Colon (tissue), 2 donors: ENCODE measurements around the gene ARHGEF28.
A peak's percentile ranks its signal among the peaks of the same experiment; 100 is the strongest.

Experiments
- FAIRE-seq: peaks from 2 replicates; lab custom pipeline; 2012; peaks lifted over from hg19 to GRCh38; lab: Jason Lieb, UNC
- donor health status: control.
- donor health status: control.

ARHGEF28 gene, protein sequence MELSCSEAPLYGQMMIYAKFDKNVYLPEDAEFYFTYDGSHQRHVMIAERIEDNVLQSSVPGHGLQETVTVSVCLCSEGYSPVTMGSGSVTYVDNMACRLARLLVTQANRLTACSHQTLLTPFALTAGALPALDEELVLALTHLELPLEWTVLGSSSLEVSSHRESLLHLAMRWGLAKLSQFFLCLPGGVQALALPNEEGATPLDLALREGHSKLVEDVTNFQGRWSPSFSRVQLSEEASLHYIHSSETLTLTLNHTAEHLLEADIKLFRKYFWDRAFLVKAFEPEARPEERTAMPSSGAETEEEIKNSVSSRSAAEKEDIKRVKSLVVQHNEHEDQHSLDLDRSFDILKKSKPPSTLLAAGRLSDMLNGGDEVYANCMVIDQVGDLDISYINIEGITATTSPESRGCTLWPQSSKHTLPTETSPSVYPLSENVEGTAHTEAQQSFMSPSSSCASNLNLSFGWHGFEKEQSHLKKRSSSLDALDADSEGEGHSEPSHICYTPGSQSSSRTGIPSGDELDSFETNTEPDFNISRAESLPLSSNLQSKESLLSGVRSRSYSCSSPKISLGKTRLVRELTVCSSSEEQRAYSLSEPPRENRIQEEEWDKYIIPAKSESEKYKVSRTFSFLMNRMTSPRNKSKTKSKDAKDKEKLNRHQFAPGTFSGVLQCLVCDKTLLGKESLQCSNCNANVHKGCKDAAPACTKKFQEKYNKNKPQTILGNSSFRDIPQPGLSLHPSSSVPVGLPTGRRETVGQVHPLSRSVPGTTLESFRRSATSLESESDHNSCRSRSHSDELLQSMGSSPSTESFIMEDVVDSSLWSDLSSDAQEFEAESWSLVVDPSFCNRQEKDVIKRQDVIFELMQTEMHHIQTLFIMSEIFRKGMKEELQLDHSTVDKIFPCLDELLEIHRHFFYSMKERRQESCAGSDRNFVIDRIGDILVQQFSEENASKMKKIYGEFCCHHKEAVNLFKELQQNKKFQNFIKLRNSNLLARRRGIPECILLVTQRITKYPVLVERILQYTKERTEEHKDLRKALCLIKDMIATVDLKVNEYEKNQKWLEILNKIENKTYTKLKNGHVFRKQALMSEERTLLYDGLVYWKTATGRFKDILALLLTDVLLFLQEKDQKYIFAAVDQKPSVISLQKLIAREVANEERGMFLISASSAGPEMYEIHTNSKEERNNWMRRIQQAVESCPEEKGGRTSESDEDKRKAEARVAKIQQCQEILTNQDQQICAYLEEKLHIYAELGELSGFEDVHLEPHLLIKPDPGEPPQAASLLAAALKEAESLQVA (N-terminal part only)

DNA sequence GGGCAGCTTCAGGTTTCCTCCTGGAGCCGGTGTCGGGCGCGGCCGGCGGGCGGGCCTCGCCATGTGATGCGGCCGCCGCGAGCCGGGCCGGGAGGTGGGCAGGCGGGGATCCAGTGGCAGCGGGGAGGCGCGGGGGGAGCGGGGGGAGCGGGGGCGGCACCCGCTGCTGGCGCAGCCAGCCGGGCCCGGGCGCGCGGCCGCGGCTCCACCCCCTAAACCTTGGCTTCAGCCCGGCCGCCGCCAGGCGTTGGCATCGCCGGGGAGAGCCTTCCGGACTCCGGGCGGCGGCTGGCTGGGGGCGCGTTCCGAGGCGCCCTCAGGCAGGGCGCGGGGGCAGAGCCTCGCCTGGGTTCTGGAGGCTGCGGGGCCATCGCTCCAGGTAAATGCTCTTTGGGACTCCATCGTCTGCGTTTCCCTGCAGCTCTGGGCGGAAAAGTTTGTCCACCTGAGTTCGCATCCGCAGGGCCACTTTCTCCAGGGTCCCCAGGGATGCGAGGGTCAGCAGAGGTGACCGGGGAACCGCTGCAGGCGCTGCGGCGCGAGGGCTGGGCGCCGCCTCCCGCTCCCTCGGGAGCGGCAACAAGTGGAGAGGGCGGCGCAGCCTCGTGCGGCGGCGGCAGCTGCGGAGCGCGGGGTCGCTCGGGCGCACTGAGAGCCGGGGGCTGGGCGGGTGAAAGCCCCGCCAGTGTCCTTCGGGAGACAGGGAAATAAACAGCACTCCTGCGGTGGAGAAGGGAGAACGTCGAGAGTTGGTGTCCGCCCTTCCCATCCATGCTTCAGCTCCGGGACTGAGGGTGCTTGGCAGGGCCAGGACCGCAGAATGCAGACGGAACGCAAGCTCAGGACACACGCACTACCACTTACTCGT lies at the start of gene ARHGEF28:
Gene ARHGEF28 (plus strand): TSS at position 253 of the 868 bp plus-strand sequence. CDS start 58,656 bp downstream, outside the sequence.
- no peak for FAIRE-seq

DNA sequence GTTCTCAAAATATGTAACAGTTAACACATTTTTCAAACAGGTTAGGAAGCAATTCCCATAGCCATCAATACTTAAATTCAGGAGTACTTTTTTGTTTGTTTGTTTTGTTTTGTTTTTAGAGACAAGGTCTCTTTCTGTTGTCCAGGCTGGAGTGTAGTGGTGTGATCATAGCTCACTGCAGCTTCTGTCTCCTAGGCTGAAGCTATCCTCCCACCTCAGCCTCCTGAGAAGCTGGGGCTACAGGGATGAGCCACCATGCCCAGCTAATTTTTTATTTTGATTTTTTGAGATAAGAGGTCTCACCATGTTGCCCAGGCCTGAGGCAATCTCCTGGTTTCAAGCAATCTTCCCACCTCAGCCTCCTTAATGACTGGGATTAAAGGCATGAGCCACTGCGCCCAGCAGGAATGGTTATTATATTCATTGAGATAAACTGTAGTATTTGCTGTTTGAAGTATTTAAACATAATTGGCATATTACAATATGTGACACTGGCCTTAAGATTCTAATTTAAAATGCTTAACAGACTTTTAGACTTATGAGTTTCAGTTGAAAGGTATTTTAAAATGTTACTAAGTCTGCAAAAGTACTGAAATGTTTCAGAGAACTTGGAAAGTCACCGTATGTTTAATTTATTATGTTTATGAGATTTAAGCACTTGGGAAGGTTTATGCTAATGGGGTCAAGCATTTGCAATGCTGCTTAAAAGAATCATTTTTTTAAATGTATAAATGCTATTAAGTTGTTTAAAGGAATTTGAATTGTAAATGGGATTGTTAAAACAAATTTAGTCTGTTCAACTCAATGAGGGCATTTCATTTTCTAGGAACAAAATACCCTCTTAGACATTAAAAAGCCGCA lies 43.5 kb upstream of the ARHGEF28 start:
- no peak for FAIRE-seq

DNA sequence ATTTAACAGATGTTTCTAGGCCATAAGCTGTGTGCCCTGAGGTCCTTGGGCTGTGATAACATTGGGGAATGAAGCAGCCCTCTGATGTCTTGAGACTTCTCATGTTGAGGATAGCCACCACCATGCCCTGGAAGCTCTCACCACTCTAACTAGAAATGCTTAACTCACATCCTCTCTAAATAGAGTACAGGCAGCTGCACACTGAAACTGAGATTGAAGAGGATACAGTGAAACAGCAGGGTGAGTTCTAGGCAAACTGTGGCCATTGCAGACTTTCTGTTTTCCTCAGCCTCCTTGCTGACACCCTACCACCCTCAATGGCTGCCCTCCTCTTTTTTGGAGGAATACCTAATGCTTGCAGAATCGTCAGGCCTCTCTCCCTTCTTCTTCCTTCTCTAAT lies 38.1 kb upstream of the ARHGEF28 start:
- no peak for FAIRE-seq

DNA sequence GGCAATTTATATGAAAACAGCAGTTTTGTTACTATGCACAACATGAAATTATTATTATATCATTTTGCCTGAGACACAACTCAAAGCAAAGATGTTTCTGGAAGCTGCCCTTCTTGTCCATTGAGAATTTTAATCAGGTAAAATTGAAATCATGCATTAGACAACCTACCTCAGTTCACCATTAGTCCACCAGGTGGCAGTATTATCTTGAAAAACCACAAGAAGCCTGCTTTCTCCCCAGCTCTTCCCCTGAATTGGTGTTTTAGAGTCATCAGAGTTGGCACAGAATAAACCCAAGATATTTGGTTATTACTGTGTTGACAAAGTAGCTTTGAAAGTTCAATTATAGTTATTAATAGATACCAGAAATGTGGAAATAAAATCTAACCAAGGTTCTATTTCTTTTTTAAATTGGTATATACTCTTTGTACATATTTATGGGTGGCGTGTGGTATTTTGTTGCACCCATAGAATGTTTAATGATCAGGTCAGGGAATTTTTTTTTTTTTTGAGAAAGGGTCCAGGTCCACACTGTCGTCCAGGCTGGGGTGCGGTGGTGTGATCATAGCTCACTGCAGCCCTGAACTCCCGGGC lies 34.8 kb upstream of the ARHGEF28 start:
- peak; percentile 89 for FAIRE-seq

DNA sequence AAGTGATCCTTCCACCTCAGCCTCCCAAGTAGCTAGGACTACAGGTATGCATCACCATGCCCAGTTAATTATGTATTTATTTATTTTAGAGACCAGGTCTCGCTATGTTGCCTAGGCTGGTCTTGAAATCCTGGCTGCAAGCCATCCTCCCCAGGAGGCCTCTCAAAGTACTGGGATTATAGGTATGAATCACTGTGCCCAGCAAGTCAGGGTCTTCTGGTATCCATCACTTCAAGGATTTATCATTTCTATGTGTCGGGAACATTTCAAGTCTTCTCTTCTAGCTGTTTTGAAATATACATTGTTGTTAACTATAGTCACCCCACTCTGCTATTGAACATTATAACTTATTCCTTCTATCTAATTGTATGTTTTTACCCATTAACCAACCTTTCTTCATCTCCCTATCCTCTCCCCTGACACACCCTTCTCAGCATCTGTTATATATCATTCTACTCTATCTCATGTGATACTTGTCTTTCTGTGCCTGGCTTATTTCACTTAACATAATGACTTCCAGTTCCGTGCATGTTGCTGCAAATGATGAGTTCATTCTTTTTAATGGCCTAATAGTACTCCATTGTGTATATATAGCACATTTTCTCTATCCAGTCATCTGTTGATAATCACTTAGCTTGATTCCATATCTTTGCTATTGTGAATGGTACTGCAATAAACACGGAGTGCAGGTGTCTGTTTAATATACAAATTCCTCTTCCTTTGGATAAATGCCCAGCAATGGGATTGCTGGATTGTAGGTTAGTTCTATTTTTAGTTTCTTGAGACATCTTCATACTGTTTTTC lies 34.1 kb upstream of the ARHGEF28 start:
- FAIRE-seq: no peak

DNA sequence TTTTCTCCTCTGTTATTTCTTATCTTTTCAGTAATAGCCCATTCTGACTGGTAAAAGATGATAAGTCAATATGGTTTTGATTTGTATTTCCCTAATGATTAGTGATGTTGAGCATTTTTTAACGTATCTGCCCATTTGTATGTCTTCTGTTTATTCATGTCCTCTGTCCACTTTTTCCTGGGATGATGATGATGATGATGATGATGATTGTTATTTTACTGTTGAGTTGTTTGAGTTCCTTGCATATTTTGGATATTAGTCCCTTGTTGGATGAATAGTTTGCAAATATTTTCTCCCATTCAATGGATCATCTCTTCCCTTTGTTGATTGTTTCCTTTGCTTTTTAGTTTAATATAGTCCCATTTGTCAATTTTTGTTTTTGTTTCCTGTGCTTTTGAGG lies 33.4 kb upstream of the ARHGEF28 start:
- no peak for FAIRE-seq

DNA sequence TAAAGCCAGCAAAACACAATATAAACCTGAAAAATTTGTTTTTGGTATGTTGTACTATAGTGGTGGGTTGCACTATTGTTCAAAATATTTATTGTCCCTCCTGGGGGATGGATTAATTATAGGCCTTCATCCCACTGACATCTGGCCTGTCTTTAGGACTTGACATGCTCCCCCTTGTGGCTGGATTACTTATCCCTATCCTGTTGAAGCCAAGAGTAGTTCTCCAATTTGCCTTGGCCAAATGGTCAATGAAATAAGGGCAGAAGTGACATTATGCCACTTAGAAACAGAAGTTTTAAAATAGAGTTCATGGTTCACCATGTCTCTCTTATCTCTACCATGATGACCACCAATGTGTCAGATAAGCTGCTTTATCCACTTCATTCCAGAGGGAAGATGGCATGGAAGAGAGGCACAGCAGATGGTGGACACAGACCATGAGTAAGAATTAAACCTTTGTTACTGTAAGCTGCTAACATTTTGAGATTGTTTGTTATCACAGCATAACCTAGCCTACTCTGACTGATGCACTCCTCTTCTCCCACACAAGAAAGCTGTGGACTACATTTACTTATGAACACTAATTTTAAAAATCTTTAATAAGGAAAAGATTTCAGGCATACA lies 29.2 kb upstream of the ARHGEF28 start:
- FAIRE-seq: no peak

DNA sequence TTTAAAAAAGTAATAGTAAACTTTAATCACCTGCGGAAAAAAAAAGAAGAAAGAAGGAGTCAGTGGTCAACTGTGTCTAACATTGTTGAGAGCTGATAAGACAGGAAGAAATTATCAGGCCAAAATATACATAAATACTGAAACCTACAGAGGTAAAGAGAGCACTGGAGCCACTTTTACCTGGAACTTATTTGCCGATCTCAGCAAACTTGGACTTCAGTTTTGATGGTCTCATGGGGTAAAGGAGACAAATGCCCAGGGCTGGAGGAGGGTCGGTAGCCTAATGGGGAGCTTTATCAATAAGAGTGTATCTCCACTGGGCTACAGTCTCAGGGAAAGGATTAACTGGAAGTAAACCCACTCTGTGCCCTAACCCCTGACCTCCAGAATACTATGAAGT lies 26.6 kb upstream of the ARHGEF28 start:
- no peak for FAIRE-seq

DNA sequence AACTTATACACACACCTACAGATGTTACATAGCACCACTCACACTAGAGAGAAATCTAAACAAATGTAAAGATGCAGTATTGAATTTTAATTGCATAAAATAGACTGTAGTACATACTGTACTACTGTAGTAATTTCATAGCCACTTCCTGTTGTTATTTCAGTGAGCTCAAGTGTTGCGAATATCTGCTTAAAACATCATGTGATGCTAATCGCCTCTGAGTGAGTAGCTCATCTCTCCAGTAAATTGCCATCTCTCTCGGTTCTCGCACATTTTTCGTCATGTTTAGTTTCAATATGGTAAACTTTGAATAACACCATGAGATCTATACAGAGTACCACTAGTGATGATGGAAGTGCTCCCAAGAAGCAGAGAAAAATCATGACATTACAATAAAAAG lies 22.0 kb upstream of the ARHGEF28 start:
- no peak for FAIRE-seq

DNA sequence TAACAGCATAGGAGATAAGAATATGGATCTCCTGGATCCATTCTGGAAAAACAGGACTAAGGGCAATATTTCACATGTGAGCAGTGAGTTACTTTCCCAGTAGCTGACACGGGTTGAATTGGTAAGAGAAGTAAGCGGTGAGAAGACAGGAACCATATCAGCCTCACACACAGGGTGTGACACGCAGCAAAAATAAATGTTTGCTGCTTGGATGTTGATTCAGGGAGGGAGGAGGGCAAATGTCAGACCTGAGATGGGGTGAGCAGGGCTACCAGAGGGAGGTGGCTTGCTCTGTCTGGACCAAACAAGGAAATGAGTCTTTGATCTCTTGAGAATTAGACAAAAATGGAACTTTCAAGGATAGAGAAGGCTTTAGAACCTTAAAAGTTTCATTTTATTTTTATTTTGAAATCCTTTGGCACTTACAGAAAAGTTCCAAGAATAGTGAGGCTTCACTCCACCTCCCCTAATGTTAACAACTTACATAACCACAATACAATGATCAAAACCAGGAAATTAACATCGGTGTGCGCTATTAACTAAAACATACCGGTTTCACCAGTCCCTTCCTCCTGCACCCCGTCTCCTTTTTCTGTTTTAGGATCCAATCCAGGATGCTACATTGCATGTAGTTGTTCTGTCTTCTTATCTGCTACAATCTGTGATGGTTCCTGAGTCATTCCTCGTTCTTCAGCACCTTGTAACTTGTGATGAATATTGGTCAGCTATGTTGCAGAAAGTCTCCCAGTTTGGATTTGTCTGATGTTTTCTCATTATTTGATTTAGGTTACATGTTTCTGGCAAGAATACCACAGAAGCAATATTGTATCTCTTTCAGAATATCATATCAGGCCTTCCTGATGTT lies 20.5 kb upstream of the ARHGEF28 start:
- no peak for FAIRE-seq

DNA sequence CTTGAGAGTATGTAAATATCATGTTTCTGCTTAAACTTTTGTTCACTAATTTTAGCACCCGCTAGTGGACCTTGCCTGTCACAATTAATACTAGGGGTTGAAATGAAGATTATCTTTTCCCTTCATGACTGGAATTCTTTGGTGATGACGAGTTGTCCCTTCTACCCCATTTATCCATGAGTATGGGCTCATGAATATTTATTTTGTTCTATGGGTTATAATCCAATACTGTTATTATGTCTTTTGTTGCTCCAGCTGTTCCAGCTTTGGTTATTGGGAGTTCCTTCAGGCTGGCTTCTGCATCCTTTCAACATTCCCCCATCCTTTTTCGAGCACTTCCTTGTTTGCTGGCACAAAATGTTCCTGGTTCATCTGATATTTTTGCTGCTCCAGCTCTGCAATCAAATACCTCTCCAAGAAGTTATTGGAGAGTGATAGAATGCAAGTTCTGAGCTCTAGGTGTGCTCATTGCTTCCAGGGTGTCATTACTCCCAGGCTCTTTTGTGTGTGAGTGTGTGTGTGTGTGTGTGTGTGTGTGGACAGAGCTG lies 19.7 kb upstream of the ARHGEF28 start:
- no peak for FAIRE-seq

DNA sequence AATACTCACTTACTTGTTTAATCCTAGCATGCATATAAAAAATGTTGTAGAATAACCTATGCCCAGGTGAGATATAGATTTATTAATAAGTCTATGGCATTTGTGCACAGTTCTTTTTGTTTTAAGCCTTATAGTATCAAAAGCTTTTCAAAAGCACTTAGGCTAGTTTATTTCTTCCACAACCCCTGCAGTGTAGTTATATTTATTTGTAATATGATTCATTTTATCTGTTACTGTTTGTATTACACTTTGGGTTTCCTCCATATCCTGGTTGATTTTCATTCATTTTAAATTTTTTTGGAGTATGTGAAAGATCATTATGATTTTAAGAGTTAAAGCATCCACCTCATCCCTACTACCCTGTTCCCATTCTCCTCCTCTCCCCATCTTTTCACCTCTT lies 18.8 kb upstream of the ARHGEF28 start:
- FAIRE-seq: no peak

DNA sequence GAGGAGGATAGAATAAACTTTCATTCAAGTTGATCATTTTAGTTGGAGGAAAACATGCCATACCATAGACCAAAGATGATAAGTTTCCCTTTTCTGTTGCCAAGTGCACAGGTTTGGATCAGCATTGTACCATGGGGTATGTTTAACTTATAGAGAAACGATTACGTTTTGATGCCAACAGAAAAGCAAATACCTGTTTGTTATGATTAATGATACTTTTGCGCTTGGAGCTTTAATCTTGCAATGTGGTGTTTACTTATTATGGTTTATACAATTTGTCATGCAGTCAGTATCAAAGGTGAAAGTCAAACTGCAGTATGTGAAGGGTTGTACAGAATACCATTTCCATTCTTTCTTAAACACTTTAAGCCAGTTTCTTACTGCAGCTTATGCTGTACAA lies 13.2 kb upstream of the ARHGEF28 start:
- FAIRE-seq: no peak

DNA sequence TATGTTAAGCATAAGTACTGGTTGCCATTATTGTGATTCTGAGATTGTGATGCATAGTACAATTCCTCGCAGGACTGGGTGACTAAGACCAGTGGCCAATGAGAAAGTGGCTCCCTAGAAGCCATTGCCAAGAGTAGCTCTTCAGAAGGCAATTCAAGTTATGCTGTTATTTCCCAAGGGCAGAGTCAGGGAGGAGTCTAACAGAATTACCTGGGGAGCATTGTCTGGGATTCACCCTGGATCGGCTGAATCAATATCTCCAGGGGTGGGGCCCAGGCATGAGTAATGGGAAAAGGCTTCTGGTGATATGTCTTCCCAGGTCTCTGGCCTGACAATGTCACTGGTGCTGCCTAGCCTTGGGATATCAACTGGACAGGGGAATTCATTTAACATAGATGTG lies 10.9 kb upstream of the ARHGEF28 start:
- no peak for FAIRE-seq

DNA sequence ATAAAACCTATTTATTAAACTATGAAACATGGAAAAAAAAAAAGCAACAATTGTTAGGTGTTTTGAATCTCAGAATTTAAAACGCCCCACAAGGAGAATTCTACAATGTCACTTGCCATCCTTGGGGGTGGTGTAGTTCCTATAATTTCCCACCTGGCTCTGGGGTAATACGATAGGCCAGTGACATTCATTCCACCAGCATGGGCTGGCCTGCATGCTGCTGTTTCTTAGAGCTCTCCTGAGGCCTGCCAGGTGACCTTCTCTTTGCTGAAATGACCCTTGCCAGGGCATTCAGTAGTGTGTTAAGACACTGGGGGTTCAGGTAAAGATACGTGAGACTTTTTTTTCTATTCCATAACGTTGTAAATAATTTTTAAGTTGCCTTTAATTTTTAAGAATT lies 10.0 kb upstream of the ARHGEF28 start:
- FAIRE-seq: no peak

DNA sequence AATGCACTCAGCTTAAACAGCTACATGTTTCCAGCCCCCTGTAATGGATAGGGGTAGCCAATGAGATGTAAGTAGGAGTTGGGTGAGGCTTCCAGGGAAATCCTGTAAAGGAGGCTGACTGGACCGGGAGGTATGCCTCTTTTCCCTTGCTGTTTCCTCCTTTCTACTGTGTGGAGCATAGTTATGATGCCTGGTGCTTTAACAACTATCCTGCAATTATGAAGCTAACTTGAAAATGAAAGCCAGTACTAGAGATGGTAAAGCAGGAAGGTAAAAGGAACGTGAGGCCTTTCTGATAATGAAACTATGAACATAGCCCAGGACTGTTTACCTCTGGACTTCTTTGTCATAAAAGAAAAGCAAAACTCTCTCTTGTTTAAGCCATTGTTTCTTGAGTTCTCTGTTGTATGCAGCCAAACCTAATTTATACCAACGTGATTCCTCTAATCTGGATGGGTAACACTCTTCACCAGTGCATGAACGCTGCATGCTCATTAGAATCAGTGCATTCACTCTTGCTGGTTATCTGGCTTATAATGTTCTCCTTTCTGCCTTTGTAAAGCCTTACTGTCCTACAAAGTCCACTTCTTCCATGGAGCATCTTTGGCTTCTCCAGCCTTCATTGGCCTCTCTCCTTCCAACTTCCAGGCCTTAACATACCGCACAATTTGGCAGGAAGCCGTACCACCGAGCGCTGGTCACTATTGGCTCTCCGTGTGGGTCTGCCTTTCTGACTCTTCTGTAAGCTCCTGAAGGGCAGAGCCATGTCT lies 8.3 kb upstream of the ARHGEF28 start:
- FAIRE-seq: no peak
